Measurements from ENCODE around the gene JAZF1. TPM values are rescaled to one million over a fixed set of nuclear protein-coding genes. Genes with fewer than 3 reads are reported as not detected.

The JAZF1 gene
- total and polyA plus RNA-seq, 10 of the 15 experiments (the other 5 are each of a cell fraction or from before 2014, with no cell fraction given), result 0.04 to 0.82 (median 0.15) TPM; not detected in 3

- RAD21 ChIA-PET (ENCODE audit: unreplicated experiment), result no interaction called here
- 37% methylated on average over 3 of the region's 3 CpGs for WGBS (ENCODE audit: insufficient coverage, insufficient replicate concordance, low lambda C conversion rate, missing lambda C conversion rate)
- Histone ChIP-seq H3K4me3 (no peak overlapping the region), H3K36me3 (ENCODE audit: control insufficient read depth in 2 of 2, insufficient read depth in 2 of 2, low read length in 1 of 2) (no peaks in the 10 kb centered on the region), H3K4me1 (ENCODE audit: control insufficient read depth, insufficient read depth, low read length) (no peaks in the 10 kb centered on the region), H2AFZ (ENCODE audit: control insufficient read depth, low read depth, low read length) (no peak overlapping the region), H3K27me3 (replicated peaks in 1 of 2; ENCODE audit: control insufficient read depth in 2 of 2, insufficient read depth in 2 of 2, low read length in 1 of 2) (peaks cover 7 to 16% of the 10 kb centered on the region in 2 experiments), H3K4me2 (ENCODE audit: control insufficient read depth, insufficient read depth) (no peak overlapping the region), H3K9me3 (replicated peaks; ENCODE audit: control insufficient read depth, insufficient read depth, low read length) (no peaks in the 10 kb centered on the region; the same call in 2 of the 3 replicates), H3K9ac (ENCODE audit: control insufficient read depth, insufficient read depth, low read length) (no peak overlapping the region), H4K20me1 (ENCODE audit: control insufficient read depth, insufficient read depth) (peaks cover 2% of the 10 kb centered on the region; the same call in 1 of the 2 replicates), H3K27ac (ENCODE audit: control insufficient read depth, insufficient read depth) (no peak overlapping the region), H3K79me2 (ENCODE audit: control insufficient read depth, insufficient read depth, low read length) (no peaks in the 10 kb centered on the region)
- FAIRE-seq (peak; percentile 18), ATAC-seq (peak; percentile 66), DNase-seq (ENCODE audit: low read depth, low spot score) (no peak)
- CTCF ChIA-PET, result no interaction called here
- in situ Hi-C loops (cut with MboI), result no loop called here
- POLR2A ChIA-PET, result interaction anchor here (0.6 kb wide), 1 partner anchor 699 kb away, joined by 3 read pairs; no protein-coding TSS in a partner anchor
- no TSS peak for BruUV-seq (replicated peaks)
- intact Hi-C loops (cut with micrococcal nuclease; ENCODE audit: unreplicated experiment), result no loop called here
- TF ChIP-seq SMAD1 (IDR thresholded peaks at IDR 0.05; ENCODE audit: low read depth, partially characterized antibody) (no peak), RAD21 (IDR thresholded peaks at IDR 0.05; ENCODE audit: insufficient read depth, low read depth, low read length) (peak; percentile 35; the same call in 1 of the 2 replicates), ZBTB11 (CRISPR knock-in tag; IDR thresholded peaks at IDR 0.05) (no peak), EP300 (IDR thresholded peaks at IDR 0.05; ENCODE audit: borderline replicate concordance in 1 of 2, control insufficient read depth in 1 of 2, low read depth in 2 of 2, low read length in 2 of 2) (no peak), CTCF (IDR thresholded peaks at IDR 0.05 in 2 of 3, conservative IDR thresholded peaks at IDR 0.05 in 1 of 3; ENCODE audit: control insufficient read depth in 2 of 3, extremely low read depth in 1 of 3, insufficient read depth in 1 of 3, low read depth in 3 of 3, low read length in 3 of 3) (peak in 2 of 3 experiments; percentile 17 to 25; a peak in 3 of 6 replicates)
- SMC1A ChIA-PET (ENCODE audit: uncharacterized antibody, unreplicated experiment), result interaction anchor here (1.0 kb wide), 1 partner anchor 779 kb away, joined by 3 read pairs; no protein-coding TSS in a partner anchor
These were observed 37.9 kb downstream of the JAZF1 start for GRCh38 chr7:28142650-28143049.
